ENCODE measurements around the gene DRGX. TPM values are rescaled to one million over a fixed set of nuclear protein-coding genes. Genes with fewer than 3 reads are reported as not detected.

DRGX gene
- total RNA-seq, 1 experiment from 2014 or later = not detected

DNA sequence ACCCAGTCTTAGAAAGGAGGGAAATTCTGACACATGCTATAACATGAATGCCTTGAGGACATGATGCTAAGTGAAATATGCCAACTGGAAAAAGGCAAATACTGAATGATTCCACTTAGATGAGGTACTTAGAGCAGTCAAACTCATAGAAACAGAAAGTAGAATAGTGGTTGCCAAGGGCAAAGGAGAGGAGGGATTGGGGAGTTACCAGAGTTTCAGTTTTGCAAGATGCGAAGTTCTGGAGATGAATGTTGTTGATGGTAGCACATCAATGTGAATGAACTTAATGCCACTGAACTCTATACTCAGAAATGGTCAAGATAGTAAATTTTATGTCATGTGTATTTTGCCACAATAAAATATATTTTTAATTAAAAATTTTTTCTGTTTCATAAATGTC is 38.9 kb downstream of the DRGX start:
- Histone ChIP-seq H3K27ac (ENCODE audit: low read depth, low read length, poor library complexity, severe bottlenecking) (no peak overlapping the region), H3K36me3 (ENCODE audit: insufficient read depth, low read length, poor library complexity, severe bottlenecking) (no peaks in the 10 kb centered on the region), H3K27me3 (replicated peaks; ENCODE audit: insufficient read depth, low read depth, low read length, poor library complexity) (no peaks in the 10 kb centered on the region), H3K4me3 (ENCODE audit: low read depth, low read length, poor library complexity, severe bottlenecking) (no peak overlapping the region), H3K4me1 (ENCODE audit: insufficient read depth, low read length, poor library complexity, severe bottlenecking) (no peaks in the 10 kb centered on the region), H3K9me3 (ENCODE audit: low read depth, low read length, poor library complexity, severe bottlenecking) (no peaks in the 10 kb centered on the region)
- no peak for TF ChIP-seq EZH2 (IDR thresholded peaks at IDR 0.05; ENCODE audit: borderline replicate concordance, low read depth, low read length, poor library complexity, severe bottlenecking)
- TF ChIP-seq, protein P1, sequence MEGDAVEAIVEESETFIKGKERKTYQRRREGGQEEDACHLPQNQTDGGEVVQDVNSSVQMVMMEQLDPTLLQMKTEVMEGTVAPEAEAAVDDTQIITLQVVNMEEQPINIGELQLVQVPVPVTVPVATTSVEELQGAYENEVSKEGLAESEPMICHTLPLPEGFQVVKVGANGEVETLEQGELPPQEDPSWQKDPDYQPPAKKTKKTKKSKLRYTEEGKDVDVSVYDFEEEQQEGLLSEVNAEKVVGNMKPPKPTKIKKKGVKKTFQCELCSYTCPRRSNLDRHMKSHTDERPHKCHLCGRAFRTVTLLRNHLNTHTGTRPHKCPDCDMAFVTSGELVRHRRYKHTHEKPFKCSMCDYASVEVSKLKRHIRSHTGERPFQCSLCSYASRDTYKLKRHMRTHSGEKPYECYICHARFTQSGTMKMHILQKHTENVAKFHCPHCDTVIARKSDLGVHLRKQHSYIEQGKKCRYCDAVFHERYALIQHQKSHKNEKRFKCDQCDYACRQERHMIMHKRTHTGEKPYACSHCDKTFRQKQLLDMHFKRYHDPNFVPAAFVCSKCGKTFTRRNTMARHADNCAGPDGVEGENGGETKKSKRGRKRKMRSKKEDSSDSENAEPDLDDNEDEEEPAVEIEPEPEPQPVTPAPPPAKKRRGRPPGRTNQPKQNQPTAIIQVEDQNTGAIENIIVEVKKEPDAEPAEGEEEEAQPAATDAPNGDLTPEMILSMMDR (conservative IDR thresholded peaks at IDR 0.05; ENCODE audit: low read depth, low read length) = no peak
- BruUV-seq (replicated peaks) = no TSS peak
- POLR2A ChIA-PET (ENCODE audit: low non-redundant PET) = no interaction called here
- CTCF ChIA-PET = no interaction called here
- intact Hi-C loops (cut with micrococcal nuclease; ENCODE audit: unreplicated experiment) = no loop called here
- no peak for DNase-seq (ENCODE audit: low spot score)

DNA sequence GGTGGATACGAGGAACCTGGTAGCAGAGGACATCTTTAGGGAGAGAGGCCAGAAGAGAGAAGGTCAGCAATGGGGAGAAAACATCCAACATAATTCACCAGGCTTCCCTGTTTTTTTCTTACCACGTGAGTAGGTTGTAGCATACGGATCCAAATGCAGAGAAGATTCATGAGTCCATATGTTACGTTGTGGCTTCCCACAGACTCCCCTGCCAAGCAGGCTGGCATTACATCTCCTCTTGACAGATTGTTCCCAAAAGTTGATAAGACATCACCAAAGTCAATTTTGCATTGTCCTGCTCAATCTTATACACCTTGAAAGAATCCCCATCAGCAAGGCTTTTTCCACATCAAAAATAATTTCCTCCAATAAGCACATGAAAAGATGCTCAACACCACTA is 39.7 kb downstream of the DRGX start:
- BruUV-seq (replicated peaks) = no TSS peak
- H3K36me3 ChIP-seq (ENCODE audit: insufficient read depth, low read length, poor library complexity, severe bottlenecking) = no peaks in the 10 kb centered on the region
- TF ChIP-seq EZH2 (IDR thresholded peaks at IDR 0.05; ENCODE audit: borderline replicate concordance, low read depth, low read length, poor library complexity, severe bottlenecking) = no peak
- TF ChIP-seq, protein P1 (conservative IDR thresholded peaks at IDR 0.05; ENCODE audit: low read depth, low read length) = no peak
- POLR2A ChIA-PET (ENCODE audit: low non-redundant PET) = no interaction called here
- no peak overlapping the region for H3K4me3 ChIP-seq (ENCODE audit: low read depth, low read length, poor library complexity, severe bottlenecking)
- intact Hi-C loops (cut with micrococcal nuclease; ENCODE audit: unreplicated experiment) = no loop called here
- H3K4me1 ChIP-seq (ENCODE audit: insufficient read depth, low read length, poor library complexity, severe bottlenecking) = no peaks in the 10 kb centered on the region
- CTCF ChIA-PET = no interaction called here
- H3K27me3 ChIP-seq (replicated peaks; ENCODE audit: insufficient read depth, low read depth, low read length, poor library complexity) = no peaks in the 10 kb centered on the region
- no peak overlapping the region for H3K27ac ChIP-seq (ENCODE audit: low read depth, low read length, poor library complexity, severe bottlenecking)
- H3K9me3 ChIP-seq (ENCODE audit: low read depth, low read length, poor library complexity, severe bottlenecking) = no peaks in the 10 kb centered on the region
- no peak for DNase-seq (ENCODE audit: low spot score)

DNA sequence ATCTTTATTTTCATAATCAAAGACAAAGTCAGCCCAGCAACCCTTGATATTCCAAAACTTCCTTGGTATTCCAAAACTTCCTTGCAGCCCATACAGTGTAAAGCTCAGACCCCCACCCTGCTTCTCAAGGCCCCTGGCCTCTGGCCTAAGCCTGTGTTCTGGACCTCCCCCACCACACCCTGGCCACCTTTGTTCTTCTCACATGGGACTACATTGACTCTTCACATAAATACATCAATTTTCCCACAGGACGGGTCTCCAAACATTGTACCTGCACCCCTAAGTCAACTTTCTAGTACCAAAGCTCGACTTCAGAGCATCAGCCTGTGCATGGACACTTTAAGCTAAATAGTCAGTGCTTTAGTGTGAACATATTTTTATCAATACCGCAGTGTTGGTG is 40.7 kb downstream of the DRGX start:
- Histone ChIP-seq H3K4me1 (ENCODE audit: insufficient read depth, low read length, poor library complexity, severe bottlenecking) (no peaks in the 10 kb centered on the region), H3K27ac (ENCODE audit: low read depth, low read length, poor library complexity, severe bottlenecking) (no peak overlapping the region), H3K27me3 (replicated peaks; ENCODE audit: insufficient read depth, low read depth, low read length, poor library complexity) (no peaks in the 10 kb centered on the region), H3K4me3 (ENCODE audit: low read depth, low read length, poor library complexity, severe bottlenecking) (no peak overlapping the region), H3K36me3 (ENCODE audit: insufficient read depth, low read length, poor library complexity, severe bottlenecking) (no peaks in the 10 kb centered on the region), H3K9me3 (ENCODE audit: low read depth, low read length, poor library complexity, severe bottlenecking) (no peaks in the 10 kb centered on the region)
- POLR2A ChIA-PET (ENCODE audit: low non-redundant PET) = no interaction called here
- no peak for DNase-seq (ENCODE audit: low spot score)
- CTCF ChIA-PET = no interaction called here
- TF ChIP-seq EZH2 (IDR thresholded peaks at IDR 0.05; ENCODE audit: borderline replicate concordance, low read depth, low read length, poor library complexity, severe bottlenecking) = no peak
- TF ChIP-seq, protein P1 (conservative IDR thresholded peaks at IDR 0.05; ENCODE audit: low read depth, low read length) = no peak
- BruUV-seq (replicated peaks) = no TSS peak
- intact Hi-C loops (cut with micrococcal nuclease; ENCODE audit: unreplicated experiment) = no loop called here

All from A673 (cell line).